Tibial nerve (tissue), 4 donors: ENCODE results near the gene PKP4. TPM values are rescaled to one million over a fixed set of nuclear protein-coding genes. Genes with fewer than 3 reads are reported as not detected.

Source experiments
- DNase-seq, 2 donors: peaks; one replicate each; pipeline ENCODE4 v3.0.0-alpha.2; 2019; ENCODE audit warnings: low spot score in 2 of 2
- H3K27ac ChIP-seq, 4 donors: fragments of 200-600 bp; sonication (generic) in 3 of 4; one replicate each; pipeline ENCODE4 v1.5.1; 2017 to 2019; ENCODE audit warnings: mild to moderate bottlenecking in 1 of 4
- H3K27me3 ChIP-seq, 2 donors: fragments of 200-600 bp; sonication (generic) in 1 of 2; one replicate each; pipeline versions ENCODE4 v1.5.1 to v1.6.0; 2017 to 2019
- H3K36me3 ChIP-seq, 3 donors: fragments of 200-600 bp; sonication (generic); one replicate each; pipeline ENCODE4 v1.5.1; 2018 to 2019
- H3K4me1 ChIP-seq, 4 donors: fragments of 200-600 bp; sonication (generic) in 3 of 4; one replicate each; pipeline ENCODE4 v1.5.1; 2017 to 2019
- H3K4me3 ChIP-seq, 4 donors: fragments of 200-600 bp; sonication (generic) in 3 of 4; one replicate each; pipeline ENCODE4 v1.5.1; 2017 to 2019; ENCODE audit warnings: mild to moderate bottlenecking in 1 of 4, moderate library complexity in 1 of 4
- H3K9me3 ChIP-seq, 4 donors: fragments of 200-600 bp; sonication (generic) in 3 of 4; one replicate each; pipeline ENCODE4 v1.5.1; 2017 to 2019
- CTCF ChIP-seq, 5 experiments: fragments of 200-600 bp in 3 of 5; fragments of 450-650 bp in 2 of 5; sonication (generic) in 3 of 5; IDR thresholded peaks; one replicate each; pipeline ENCODE4 v1.5.1; 2016 to 2019; ENCODE audit warnings: antibody characterized with exemption in 5 of 5, mild to moderate bottlenecking in 3 of 5, moderate library complexity in 2 of 5
- EP300 ChIP-seq, 2 donors: sonication (generic); formaldehyde crosslinking; IDR thresholded peaks; one replicate each; pipeline ENCODE4 v1.6.1; 2017; ENCODE audit warnings: antibody characterized with exemption in 2 of 2, mild to moderate bottlenecking in 1 of 2
- POLR2A ChIP-seq, 2 donors: fragments of 450-650 bp; IDR thresholded peaks; one replicate each; pipeline ENCODE4 v1.6.1; 2017; ENCODE audit warnings: antibody characterized with exemption in 2 of 2, mild to moderate bottlenecking in 2 of 2, moderate library complexity in 2 of 2
- WGBS, 2 donors: methylation state at CpG; one replicate each; pipeline ENCODE4 v1.1.5; 2018; 5-methylcytosine and 5-hydroxymethylcytosine counted together
- total RNA-seq, 4 donors: library from RNA; depleted of rRNA; stranded (reverse); fragments of >200 nt; gene quantifications; one replicate each; pipeline ENCODE4 v1.1.0, GENCODE V29; 2016

The PKP4 gene
- total RNA-seq, 4 donors from 2014 or later: 57.8 to 100 (median 92.0) TPM

GRCh38 chr2:158616480-158617000 lies 159.8 kb downstream of the PKP4 start:
- 84 to 96% methylated on average over 3 of the region's 3 CpGs for WGBS, 2 donors
- Histone ChIP-seq H3K4me1 (no peaks in the 10 kb centered on the region), H3K9me3 (no peaks in the 10 kb centered on the region), H3K27me3 (no peaks in the 10 kb centered on the region), H3K36me3 (peaks cover 0 to 8% (median 0%) of the 10 kb centered on the region in 3 donors), H3K27ac (no peak overlapping the region), H3K4me3 (no peak overlapping the region)
- no peak for DNase-seq
- TF ChIP-seq POLR2A (IDR thresholded peaks at IDR 0.05) (no peak), CTCF (IDR thresholded peaks at IDR 0.05) (no peak), EP300 (IDR thresholded peaks at IDR 0.05) (no peak)

- no peak overlapping the region for H3K4me3 ChIP-seq
- H3K4me1 ChIP-seq: no peaks in the 10 kb centered on the region
- TF ChIP-seq EP300 (IDR thresholded peaks at IDR 0.05): no peak
- TF ChIP-seq CTCF (IDR thresholded peaks at IDR 0.05): no peak
- no peak for TF ChIP-seq POLR2A (IDR thresholded peaks at IDR 0.05)
- H3K36me3 ChIP-seq: peaks cover 0 to 32% (median 0%) of the 10 kb centered on the region in 3 donors
- H3K27me3 ChIP-seq: no peaks in the 10 kb centered on the region
- no peaks in the 10 kb centered on the region for H3K9me3 ChIP-seq
- no peak overlapping the region for H3K27ac ChIP-seq
- no peak for DNase-seq
- 87 to 90% methylated on average over 4 of the region's 4 CpGs for WGBS, 2 donors
These were observed 162.2 kb downstream of the PKP4 start for GRCh38 chr2:158618891-158619490.

GRCh38 chr2:158619496-158619895 lies 162.7 kb downstream of the PKP4 start:
- DNase-seq: no peak
- Histone ChIP-seq H3K27me3 (no peaks in the 10 kb centered on the region), H3K4me1 (no peaks in the 10 kb centered on the region), H3K36me3 (peaks cover 0 to 37% (median 0%) of the 10 kb centered on the region in 3 donors), H3K27ac (no peak overlapping the region), H3K4me3 (no peak overlapping the region), H3K9me3 (no peaks in the 10 kb centered on the region)
- 100% methylated on average over 2 of the region's 2 CpGs for WGBS, 2 donors
- no peak for TF ChIP-seq POLR2A (IDR thresholded peaks at IDR 0.05)
- no peak for TF ChIP-seq CTCF (IDR thresholded peaks at IDR 0.05)
- TF ChIP-seq EP300 (IDR thresholded peaks at IDR 0.05): no peak

- no peaks in the 10 kb centered on the region for H3K27me3 ChIP-seq
- H3K4me3 ChIP-seq: no peak overlapping the region
- no peak overlapping the region for H3K27ac ChIP-seq
- DNase-seq: no peak
- no peak for TF ChIP-seq POLR2A (IDR thresholded peaks at IDR 0.05)
- TF ChIP-seq EP300 (IDR thresholded peaks at IDR 0.05): no peak
- TF ChIP-seq CTCF (IDR thresholded peaks at IDR 0.05): no peak
- no peaks in the 10 kb centered on the region for H3K9me3 ChIP-seq
- peaks cover 0 to 48% (median 0%) of the 10 kb centered on the region in 3 donors for H3K36me3 ChIP-seq
- WGBS, 2 donors: 56 to 64% methylated on average over 2 of the region's 2 CpGs
- no peaks in the 10 kb centered on the region for H3K4me1 ChIP-seq
These were observed 163.9 kb downstream of the PKP4 start for GRCh38 chr2:158620656-158621055.

- H3K4me3 ChIP-seq: no peak overlapping the region
- TF ChIP-seq CTCF (IDR thresholded peaks at IDR 0.05) (no peak), EP300 (IDR thresholded peaks at IDR 0.05) (no peak), POLR2A (IDR thresholded peaks at IDR 0.05) (no peak)
- H3K4me1 ChIP-seq: no peaks in the 10 kb centered on the region
- H3K36me3 ChIP-seq: peaks cover 0 to 48% (median 0%) of the 10 kb centered on the region in 3 donors
- H3K9me3 ChIP-seq: no peaks in the 10 kb centered on the region
- WGBS, 2 donors: 91 to 95% methylated on average over 3 of the region's 3 CpGs
- no peaks in the 10 kb centered on the region for H3K27me3 ChIP-seq
- no peak for DNase-seq
- H3K27ac ChIP-seq: no peak overlapping the region
These were observed 167.4 kb downstream of the PKP4 start for GRCh38 chr2:158624071-158624667.
